Omental fat pad (tissue), 4 donors: ENCODE results near the gene RECK. TPM values are rescaled to one million over a fixed set of nuclear protein-coding genes. Genes with fewer than 3 reads are reported as not detected.

ENCODE experiments used
- ATAC-seq: fragments of 150-250 bp; one replicate; pipeline ENCODE4 v1.9.1; 2016; ENCODE audit warnings: mild to moderate bottlenecking, moderate library complexity; ENCODE audit not compliant: low FRiP score
- DNase-seq: peaks from one replicate; pipeline ENCODE4 v3.0.0-alpha.2; 2019; ENCODE audit warnings: low spot score
- CTCF ChIP-seq, 3 donors: fragments of 450-650 bp; IDR thresholded peaks; one replicate each; pipeline ENCODE4 v1.5.1; 2016 to 2017; ENCODE audit warnings: antibody characterized with exemption in 3 of 3, mild to moderate bottlenecking in 3 of 3, moderate library complexity in 2 of 3
- total RNA-seq, 4 donors: library from RNA; depleted of rRNA; stranded (reverse); fragments of >200 nt; gene quantifications; one replicate each; pipeline ENCODE4 v1.1.0, GENCODE V29; 2016

RECK gene
- total RNA-seq, 4 donors from 2014 or later = 15.0 to 27.7 (median 21.7) TPM

GRCh38 chr9:36120705-36121104 lies 84.0 kb downstream of the RECK start:
- no peak for TF ChIP-seq CTCF (IDR thresholded peaks at IDR 0.05)
- no peak for DNase-seq
- ATAC-seq = no peak

- no peak for TF ChIP-seq CTCF (IDR thresholded peaks at IDR 0.05)
- ATAC-seq = no peak
Observed at GRCh38 chr9:36121971-36122370, 85.3 kb downstream of the RECK start.

GRCh38 chr9:36123515-36123914 lies 86.8 kb downstream of the RECK start:
- no peak for ATAC-seq
- no peak for TF ChIP-seq CTCF (IDR thresholded peaks at IDR 0.05)
- DNase-seq = no peak

More at GRCh38 chr9:36121971-36122370, 85.3 kb downstream of the RECK start:
- DNase-seq = no peak

- no peak for DNase-seq
- ATAC-seq = no peak
- no peak for TF ChIP-seq CTCF (IDR thresholded peaks at IDR 0.05)
Observed at GRCh38 chr9:36125062-36125855, 88.5 kb downstream of the RECK start.

- ATAC-seq = no peak
- no peak for DNase-seq
- no peak for TF ChIP-seq CTCF (IDR thresholded peaks at IDR 0.05)
Observed at GRCh38 chr9:36126016-36126730, 89.5 kb downstream of the RECK start.

- DNase-seq = no peak
- peak; percentile 43 for ATAC-seq
- TF ChIP-seq CTCF (IDR thresholded peaks at IDR 0.05) = no peak
Observed at GRCh38 chr9:36127652-36128244, 91.0 kb downstream of the RECK start.
